ENCODE data around the gene ARG2. TPM values are rescaled to one million over a fixed set of nuclear protein-coding genes. Genes with fewer than 3 reads are reported as not detected.

ARG2 gene
- total and polyA plus RNA-seq, 10 of the 15 experiments (the other 5 are each of a cell fraction or from before 2014, with no cell fraction given): 0.48 to 7.8 (median 1.1) TPM

DNA sequence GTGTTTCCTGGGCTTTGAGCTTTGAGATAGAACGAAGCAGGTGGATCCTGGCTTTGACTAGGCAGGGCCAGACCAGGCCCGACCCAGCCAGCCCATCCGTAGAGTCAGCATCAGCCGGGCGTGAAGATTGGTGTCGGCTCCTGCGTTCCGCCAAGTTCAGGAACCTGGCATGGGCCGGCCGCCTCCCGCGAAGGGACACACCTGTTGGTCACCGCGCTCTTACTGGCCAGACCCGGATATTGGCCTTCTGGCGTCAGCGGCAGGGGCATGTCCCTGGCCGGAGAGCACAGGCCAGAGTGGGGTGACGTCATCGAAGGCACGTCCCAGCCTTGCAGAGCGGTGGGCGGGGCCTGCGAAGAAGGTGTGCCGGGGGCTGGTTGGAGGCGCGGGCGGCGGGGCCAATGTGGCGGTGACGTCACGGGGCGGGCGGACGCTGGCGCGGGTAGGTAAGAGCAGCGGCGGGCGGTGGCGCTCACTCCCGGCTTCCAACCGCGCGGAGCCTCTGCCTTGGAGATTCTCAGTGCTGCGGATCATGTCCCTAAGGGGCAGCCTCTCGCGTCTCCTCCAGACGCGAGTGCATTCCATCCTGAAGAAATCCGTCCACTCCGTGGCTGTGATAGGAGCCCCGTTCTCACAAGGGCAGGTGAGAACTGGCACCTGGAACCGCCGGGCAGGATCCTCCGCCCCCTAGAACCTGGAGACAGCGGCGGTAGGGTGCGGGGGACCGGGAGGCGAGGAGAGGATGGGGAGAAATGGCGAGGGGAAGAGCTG lies at the start of gene ARG2 (continued):
- TF ChIP-seq, protein P1, sequence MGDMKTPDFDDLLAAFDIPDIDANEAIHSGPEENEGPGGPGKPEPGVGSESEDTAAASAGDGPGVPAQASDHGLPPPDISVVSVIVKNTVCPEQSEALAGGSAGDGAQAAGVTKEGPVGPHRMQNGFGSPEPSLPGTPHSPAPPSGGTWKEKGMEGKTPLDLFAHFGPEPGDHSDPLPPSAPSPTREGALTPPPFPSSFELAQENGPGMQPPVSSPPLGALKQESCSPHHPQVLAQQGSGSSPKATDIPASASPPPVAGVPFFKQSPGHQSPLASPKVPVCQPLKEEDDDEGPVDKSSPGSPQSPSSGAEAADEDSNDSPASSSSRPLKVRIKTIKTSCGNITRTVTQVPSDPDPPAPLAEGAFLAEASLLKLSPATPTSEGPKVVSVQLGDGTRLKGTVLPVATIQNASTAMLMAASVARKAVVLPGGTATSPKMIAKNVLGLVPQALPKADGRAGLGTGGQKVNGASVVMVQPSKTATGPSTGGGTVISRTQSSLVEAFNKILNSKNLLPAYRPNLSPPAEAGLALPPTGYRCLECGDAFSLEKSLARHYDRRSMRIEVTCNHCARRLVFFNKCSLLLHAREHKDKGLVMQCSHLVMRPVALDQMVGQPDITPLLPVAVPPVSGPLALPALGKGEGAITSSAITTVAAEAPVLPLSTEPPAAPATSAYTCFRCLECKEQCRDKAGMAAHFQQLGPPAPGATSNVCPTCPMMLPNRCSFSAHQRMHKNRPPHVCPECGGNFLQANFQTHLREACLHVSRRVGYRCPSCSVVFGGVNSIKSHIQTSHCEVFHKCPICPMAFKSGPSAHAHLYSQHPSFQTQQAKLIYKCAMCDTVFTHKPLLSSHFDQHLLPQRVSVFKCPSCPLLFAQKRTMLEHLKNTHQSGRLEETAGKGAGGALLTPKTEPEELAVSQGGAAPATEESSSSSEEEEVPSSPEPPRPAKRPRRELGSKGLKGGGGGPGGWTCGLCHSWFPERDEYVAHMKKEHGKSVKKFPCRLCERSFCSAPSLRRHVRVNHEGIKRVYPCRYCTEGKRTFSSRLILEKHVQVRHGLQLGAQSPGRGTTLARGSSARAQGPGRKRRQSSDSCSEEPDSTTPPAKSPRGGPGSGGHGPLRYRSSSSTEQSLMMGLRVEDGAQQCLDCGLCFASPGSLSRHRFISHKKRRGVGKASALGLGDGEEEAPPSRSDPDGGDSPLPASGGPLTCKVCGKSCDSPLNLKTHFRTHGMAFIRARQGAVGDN (IDR thresholded peaks at IDR 0.05): peak; percentile 57; the same call in 1 of the 2 replicates
- TF ChIP-seq, protein P2, sequence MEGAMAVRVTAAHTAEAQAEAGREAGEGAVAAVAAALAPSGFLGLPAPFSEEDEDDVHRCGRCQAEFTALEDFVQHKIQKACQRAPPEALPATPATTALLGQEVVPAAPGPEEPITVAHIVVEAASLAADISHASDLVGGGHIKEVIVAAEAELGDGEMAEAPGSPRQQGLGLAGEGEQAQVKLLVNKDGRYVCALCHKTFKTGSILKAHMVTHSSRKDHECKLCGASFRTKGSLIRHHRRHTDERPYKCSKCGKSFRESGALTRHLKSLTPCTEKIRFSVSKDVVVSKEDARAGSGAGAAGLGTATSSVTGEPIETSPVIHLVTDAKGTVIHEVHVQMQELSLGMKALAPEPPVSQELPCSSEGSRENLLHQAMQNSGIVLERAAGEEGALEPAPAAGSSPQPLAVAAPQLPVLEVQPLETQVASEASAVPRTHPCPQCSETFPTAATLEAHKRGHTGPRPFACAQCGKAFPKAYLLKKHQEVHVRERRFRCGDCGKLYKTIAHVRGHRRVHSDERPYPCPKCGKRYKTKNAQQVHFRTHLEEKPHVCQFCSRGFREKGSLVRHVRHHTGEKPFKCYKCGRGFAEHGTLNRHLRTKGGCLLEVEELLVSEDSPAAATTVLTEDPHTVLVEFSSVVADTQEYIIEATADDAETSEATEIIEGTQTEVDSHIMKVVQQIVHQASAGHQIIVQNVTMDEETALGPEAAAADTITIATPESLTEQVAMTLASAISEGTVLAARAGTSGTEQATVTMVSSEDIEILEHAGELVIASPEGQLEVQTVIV (IDR thresholded peaks at IDR 0.05; ENCODE audit: borderline replicate concordance, partially characterized antibody): no peak
- TF ChIP-seq CBX3 (IDR thresholded peaks at IDR 0.05; ENCODE audit: borderline replicate concordance, low read depth): no peak
- TF ChIP-seq, protein P3, sequence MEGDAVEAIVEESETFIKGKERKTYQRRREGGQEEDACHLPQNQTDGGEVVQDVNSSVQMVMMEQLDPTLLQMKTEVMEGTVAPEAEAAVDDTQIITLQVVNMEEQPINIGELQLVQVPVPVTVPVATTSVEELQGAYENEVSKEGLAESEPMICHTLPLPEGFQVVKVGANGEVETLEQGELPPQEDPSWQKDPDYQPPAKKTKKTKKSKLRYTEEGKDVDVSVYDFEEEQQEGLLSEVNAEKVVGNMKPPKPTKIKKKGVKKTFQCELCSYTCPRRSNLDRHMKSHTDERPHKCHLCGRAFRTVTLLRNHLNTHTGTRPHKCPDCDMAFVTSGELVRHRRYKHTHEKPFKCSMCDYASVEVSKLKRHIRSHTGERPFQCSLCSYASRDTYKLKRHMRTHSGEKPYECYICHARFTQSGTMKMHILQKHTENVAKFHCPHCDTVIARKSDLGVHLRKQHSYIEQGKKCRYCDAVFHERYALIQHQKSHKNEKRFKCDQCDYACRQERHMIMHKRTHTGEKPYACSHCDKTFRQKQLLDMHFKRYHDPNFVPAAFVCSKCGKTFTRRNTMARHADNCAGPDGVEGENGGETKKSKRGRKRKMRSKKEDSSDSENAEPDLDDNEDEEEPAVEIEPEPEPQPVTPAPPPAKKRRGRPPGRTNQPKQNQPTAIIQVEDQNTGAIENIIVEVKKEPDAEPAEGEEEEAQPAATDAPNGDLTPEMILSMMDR (IDR thresholded peaks at IDR 0.05 in 2 of 3, conservative IDR thresholded peaks at IDR 0.05 in 1 of 3; ENCODE audit: control insufficient read depth in 2 of 3, extremely low read depth in 1 of 3, insufficient read depth in 1 of 3, low read depth in 3 of 3, low read length in 3 of 3): peak in 1 of 3 experiments; percentile 32; a peak in 1 of 6 replicates
